KOPT-K1 (cell line): ENCODE measurements around the gene BBC3.
A peak's percentile ranks its signal among the peaks of the same experiment; 100 is the strongest.
"Not testable (repeated sequence)": the region's sequence is repeated elsewhere in the genome, so short reads cannot be mapped to it uniquely, and the experiment has no call there.

Source experiments
- H3K27ac ChIP-seq: fragments of 200-600 bp; sonication (generic); 2 replicates; pipeline ENCODE4 v1.5.1; 2016; ENCODE audit warnings: antibody characterized with exemption, mild to moderate bottlenecking, low read depth, low read length; ENCODE audit not compliant: poor library complexity, severe bottlenecking
- H3K36me3 ChIP-seq: fragments of 200-600 bp; sonication (generic); 2 replicates; pipeline ENCODE4 v1.5.1; 2017; ENCODE audit warnings: antibody characterized with exemption, mild to moderate bottlenecking, low read length, moderate library complexity; ENCODE audit not compliant: insufficient read depth
- H3K9me3 ChIP-seq: fragments of 200-600 bp; sonication (generic); 2 replicates; pipeline ENCODE4 v1.5.1; 2017; ENCODE audit warnings: antibody characterized with exemption, low read length, mild to moderate bottlenecking; ENCODE audit not compliant: insufficient read depth, poor library complexity, severe bottlenecking

The BBC3 gene, protein sequence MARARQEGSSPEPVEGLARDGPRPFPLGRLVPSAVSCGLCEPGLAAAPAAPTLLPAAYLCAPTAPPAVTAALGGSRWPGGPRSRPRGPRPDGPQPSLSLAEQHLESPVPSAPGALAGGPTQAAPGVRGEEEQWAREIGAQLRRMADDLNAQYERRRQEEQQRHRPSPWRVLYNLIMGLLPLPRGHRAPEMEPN

DNA sequence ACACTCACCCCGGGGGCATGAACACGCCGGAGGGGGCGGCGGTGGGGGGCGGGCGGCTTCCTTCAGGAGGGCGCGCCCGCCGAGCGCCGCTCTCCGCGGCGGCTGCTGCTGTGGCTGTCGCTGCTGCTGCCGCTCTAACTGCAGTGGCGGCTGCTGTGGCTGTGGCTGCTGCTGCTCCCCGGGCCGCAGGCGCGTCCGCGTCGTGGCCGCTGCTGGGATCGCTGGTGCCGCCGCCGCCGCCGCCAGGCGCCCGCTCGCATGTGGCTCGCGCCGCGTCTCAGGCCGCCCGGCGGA is at the start of gene BBC3:
Gene BBC3, minus strand, starts transcription at position 279 of the 294 bp plus-strand sequence. CDS start 2,768 bp downstream, outside the sequence.
- H3K9me3 ChIP-seq, result no peaks in the 10 kb centered on the region
- H3K36me3 ChIP-seq, result no peaks in the 10 kb centered on the region
- peak within 1 kb of the TSS; percentile 25 for H3K27ac ChIP-seq

DNA sequence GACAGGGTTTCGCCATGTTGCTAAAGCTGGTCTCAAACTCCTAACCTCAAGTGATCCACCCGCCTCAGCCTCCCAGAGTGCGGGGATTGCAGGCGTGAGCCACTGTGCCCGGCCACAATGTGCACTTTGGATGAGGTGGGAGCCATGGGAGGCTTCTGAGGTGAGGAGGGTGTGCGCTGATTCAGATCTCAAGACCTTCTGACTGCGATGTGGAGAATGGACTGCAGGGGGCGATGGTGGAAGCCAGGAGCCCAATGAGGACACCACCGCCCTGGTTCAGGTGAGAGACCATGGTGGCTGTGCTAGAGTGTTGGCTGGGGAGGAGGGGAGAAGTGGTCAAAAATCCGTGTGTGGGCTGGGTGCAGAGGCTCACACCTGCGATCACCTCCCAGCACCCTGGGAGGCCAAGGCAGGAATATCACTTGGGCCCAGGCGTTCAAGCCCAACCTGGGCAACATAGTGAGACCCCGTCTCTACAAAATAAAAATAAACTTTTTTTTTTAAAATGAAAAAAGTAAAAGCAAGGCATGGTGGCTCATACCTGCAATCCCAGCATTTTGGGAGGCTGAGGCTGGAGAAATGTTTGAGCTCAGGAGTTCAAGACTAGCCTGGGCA is 49.3 kb upstream of the BBC3 start:
- Histone ChIP-seq H3K27ac (no peak overlapping the region), H3K36me3 (peaks cover 24% of the 10 kb centered on the region; the same call in 1 of the 2 replicates), H3K9me3 (no peaks in the 10 kb centered on the region)

DNA sequence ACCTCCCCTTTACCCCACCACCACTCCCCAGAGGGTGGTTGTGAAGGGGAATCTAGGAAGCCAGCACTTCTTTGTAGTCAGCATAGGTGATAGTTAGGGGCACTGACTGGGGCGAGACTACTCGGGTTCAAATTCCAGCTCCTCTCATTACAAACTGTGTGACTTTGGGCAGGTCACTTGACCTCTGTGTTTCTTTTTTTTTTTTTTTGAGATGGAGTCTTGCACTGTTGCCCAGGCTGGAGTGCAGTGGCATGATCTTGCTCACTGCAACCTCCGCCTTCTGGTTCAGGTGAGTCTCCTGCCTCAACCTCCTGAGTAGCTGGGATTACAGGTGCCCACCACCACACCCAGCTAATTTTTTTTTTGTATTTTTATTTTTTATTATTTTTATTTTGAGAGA is 45.5 kb upstream of the BBC3 start:
- peaks cover 29% of the 10 kb centered on the region; the same call in 1 of the 2 replicates for H3K36me3 ChIP-seq
- H3K9me3 ChIP-seq, H3K27ac ChIP-seq: not testable (repeated sequence)

DNA sequence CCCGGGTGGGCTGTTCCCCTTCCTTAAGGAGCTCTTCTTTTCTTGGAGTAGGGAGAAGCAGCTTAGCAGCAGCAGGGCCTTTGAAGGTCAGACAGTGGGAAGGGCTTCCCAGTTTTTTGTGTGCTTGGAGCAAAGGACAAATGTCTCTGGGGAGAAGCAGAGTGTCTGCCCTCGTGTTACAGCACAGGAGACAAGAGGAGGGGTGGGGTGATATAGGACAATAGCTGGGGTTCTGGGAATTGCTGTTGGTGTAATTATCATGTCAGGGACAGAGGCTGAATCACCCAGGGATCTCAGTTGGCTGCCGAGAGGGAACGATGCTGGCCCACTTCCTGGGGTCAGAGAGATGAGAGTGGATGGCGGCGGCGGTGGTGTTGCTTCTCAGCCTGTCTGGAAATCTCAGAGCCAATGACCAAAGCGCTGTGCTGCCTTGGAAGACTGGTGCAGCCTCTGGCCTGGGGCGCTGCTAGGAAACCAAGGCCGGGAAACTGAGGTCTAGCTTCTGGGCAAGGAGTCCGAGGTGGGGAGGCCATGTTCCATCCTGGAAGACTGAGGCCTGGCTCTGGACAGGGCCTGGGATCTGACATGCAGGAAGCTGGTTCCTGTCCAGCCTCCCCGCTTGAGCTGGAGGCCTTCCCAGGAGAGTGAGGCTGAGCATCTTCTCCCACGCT is 44.9 kb upstream of the BBC3 start:
- no peak overlapping the region for H3K27ac ChIP-seq
- peaks cover 35% of the 10 kb centered on the region; the same call in 1 of the 2 replicates for H3K36me3 ChIP-seq
- H3K9me3 ChIP-seq, result no peaks in the 10 kb centered on the region

DNA sequence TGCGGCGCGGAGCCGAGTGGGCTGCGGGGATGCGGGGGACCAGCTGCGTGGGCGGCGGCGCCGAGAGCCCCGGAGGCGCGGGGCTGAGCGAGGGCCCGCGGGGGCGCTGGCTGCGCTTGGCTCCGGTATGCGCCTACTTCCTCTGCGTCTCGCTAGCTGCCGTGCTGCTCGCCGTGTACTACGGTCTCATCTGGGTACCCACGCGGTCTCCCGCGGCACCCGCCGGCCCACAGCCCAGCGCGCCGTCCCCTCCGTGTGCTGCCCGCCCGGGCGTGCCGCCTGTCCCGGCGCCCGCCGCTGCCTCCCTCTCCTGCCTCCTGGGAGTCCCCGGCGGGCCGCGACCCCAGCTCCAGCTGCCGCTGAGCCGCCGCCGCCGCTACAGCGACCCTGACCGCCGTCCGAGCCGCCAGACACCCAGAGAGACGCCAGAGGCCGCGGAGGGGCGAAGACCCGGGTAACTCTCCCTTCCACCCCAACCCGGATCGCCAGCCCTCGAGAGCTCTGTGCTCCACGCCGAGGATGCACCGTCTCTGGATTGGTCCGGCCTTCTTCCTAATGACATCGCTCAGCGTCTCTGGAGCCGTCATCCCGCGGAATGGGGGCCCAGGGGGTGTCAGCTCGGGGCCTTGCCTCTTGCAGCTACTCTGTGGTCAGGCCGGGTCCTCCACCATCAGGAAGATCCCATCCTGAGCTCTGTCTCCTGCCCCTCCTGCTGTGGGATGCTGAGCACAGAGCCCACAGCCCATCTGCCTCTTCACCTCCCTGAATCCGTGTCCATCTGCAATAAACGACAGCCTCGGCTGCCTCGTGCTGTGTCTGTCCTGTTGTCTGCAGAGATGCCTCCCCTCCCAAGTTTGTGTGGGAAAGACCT is 44.1 kb upstream of the BBC3 start:
- H3K9me3 ChIP-seq, result no peaks in the 10 kb centered on the region

DNA sequence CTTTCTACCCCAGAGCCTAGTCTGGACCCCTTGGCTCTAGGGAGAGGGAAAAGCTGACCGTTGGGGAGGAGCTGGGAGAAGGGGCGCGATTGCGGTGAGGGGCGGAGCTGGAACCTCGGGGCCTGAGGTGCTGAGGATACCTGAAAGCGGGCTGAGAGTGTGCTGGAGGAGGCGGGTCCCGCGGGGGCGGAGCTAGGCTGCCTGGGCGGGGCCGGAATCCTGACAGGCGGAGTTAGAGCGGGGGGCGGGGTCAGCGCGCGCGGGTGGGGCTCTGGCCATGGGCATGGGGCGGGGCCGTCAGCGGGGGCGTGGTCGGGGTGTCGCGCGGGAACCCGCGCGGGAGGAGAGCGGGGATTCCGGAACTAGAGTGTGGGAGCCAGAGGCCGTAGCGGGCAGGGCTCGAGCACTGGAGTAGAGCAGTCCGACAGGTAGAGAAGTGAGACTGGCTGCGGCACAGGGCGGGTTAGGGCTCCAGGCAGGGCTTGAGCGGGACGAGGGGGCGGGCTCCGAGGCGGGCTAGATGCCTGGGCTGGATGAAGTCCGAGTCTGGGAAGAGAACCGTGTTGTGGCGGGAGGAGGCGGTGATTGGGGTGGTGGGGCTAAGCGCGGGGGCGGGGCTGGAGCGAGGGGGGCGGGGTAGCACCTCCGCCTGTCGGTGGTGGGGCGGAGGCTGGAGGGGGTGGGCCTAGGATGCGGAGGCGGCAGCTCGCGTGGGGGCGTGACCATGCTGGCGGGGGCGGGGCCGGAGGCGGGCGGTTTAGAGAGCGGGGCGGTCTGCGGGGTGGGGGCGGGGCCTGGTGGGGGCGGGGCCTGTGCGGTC is 43.3 kb upstream of the BBC3 start, which contains the start of gene INAFM1:
Gene INAFM1, plus strand, starts transcription at position 815 of the 820 bp plus-strand sequence. CDS start 35 bp downstream, outside the sequence.
- no peaks in the 10 kb centered on the region for H3K9me3 ChIP-seq
- H3K27ac ChIP-seq, result peak within 1 kb of the TSS; percentile 94

More for the DNA sequence above, 44.1 kb upstream of the BBC3 start:
- Histone ChIP-seq H3K36me3 (peaks cover 37% of the 10 kb centered on the region; the same call in 1 of the 2 replicates), H3K27ac (peak overlapping the region; percentile 33)

DNA sequence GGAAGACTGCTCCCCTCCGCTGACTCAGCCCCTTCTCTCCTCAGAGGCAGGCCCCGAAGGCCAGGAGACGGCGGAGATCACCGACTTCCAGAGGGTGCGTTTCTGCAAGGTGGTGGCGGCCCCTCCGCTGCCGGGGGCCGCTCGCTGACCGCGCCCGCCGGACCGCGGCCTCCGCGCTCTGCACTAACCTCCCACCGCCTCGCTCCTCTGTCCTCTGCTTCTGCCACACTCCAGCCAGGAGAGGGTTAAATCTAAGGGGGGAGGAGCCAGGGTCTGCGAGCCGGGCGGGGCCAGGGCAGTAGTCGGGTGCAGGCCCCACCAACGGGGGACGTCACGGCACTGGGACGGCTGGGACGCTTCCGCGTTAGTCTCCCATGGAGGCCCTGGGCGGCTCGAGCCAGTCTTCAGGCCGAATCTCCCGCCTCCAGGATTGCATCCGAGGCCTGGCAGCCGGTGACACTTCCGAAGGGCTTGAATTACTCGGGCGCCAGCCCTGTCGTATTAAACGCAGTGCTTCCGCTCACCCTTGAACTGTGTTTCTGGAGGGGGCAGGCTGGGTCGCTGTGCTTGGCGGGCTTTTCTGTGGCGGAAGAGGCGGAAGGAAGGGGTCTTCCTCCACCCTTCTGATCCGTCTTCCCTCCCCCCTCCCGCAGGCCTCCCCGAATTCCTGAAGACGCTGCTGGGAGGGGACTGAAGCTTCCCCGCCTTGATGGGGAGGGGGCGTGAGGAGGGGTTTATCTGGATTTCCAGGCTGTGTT is 42.5 kb upstream of the BBC3 start:
- Histone ChIP-seq H3K36me3 (peaks cover 30% of the 10 kb centered on the region; the same call in 1 of the 2 replicates), H3K27ac (peak overlapping the region; percentile 94), H3K9me3 (no peaks in the 10 kb centered on the region)

More for the DNA sequence above, 43.3 kb upstream of the BBC3 start, which contains the start of gene INAFM1:
- H3K36me3 ChIP-seq, result peaks cover 35% of the 10 kb centered on the region; the same call in 1 of the 2 replicates

DNA sequence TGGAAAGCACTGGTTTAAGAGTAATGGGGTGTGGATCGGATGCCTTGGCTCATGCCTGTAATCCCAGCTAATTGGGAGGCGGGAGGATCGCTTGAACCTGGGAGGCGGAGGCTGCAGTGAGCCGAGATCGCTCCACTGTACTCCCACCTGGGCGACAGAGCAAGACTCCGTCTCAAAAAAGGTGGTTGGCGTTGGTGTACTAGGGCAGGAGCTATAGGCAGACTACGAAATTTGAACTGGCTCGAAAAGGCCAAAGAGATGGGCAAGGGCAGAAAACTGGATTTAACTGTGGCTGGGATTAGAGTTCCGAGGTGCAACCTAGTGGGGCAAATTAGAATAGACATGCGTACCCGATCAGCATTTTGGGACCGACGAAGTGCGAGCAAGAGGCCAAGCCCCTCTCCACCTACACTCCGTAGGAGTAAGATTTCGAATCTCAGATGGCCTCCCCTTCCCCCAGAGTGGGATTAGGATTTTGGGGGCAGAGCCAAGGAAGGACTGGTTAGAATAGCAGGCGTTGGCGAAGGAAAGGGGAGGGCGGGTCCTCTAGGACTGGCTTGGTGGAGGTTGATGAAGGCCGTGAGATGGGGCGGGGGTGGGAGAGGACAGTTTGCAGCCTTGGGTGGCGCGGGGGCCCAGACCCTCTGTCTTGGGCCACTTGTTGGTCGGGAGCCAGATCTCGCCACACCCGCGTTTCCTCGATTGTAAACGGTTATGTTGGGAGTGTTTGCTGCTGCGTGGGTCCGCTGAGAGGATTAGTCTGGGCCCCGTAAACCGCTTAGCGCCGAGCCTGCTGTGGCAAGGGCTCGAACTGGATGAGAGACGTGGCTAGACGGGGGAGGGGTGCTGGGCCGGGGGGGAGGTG is 41.7 kb upstream of the BBC3 start:
- peak overlapping the region; percentile 94 for H3K27ac ChIP-seq
- H3K36me3 ChIP-seq, result peaks cover 34% of the 10 kb centered on the region; the same call in 1 of the 2 replicates
- no peaks in the 10 kb centered on the region for H3K9me3 ChIP-seq

DNA sequence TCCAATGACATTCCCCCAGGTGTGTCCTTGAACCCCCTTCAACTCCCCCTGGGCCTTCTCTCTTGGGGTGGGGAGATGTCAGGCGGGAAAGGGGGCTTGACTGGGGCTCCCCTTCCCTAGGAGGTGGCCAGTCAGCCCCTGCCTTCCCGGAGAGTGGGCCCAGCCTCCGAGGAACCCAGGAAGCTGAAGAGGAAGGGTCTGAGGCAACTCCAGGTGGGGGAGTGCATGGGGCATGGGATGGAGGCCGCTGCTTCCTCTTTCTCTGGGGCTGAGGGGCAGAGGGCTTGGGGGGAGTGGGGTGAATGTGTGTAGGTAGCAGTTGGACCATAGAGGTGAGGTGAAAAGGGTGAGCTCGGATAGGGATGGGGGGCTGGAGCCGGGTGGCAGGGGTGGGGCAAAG is 41.0 kb upstream of the BBC3 start:
- Histone ChIP-seq H3K36me3 (peaks cover 41% of the 10 kb centered on the region; the same call in 1 of the 2 replicates), H3K27ac (no peak overlapping the region), H3K9me3 (no peaks in the 10 kb centered on the region)

DNA sequence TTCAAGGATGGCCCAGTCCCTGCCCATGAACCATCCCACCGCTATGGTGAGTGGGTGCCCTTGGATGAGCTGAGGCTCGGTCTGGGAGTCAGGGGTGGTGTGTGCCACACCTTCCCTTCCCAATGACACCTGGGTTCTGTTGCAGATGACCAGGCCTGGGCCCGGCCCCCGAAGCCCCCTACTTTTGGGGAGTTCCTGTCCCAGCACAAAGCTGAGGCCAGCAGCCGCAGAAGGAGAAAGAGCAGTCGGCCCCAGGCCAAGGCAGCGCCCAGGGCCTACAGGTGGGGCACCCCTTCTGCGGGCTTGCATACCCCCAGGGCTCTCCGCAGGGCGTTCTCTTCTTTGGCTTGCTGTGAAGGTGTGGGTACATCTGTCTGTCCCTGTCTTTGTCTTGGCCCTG is 39.4 kb upstream of the BBC3 start:
- peaks cover 42% of the 10 kb centered on the region; the same call in 1 of the 2 replicates for H3K36me3 ChIP-seq
- H3K9me3 ChIP-seq, result no peaks in the 10 kb centered on the region

DNA sequence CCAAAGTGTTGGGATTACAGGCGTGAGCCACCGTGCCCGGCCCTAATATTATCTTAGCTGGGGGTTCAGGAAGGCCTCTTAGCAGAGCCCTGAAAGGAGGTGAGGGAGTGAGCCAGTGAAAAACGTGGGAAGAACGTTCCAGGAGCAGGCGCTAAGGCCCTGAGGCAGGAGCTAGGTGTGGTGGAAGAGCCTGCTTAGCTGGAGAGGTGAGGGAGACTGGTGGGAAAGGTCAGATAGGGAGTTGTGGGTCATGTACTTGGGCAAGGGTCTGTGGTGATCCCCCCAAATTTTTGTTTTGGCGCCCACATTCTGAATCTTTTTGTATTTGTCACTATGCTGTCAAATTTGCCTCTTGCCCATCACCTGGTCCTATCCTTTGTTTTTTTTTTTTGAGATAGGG is 38.6 kb upstream of the BBC3 start:
- Histone ChIP-seq H3K27ac (no peak overlapping the region), H3K9me3 (no peaks in the 10 kb centered on the region), H3K36me3 (peaks cover 48% of the 10 kb centered on the region; the same call in 1 of the 2 replicates)

More for the DNA sequence above, 39.4 kb upstream of the BBC3 start:
- no peak overlapping the region for H3K27ac ChIP-seq

DNA sequence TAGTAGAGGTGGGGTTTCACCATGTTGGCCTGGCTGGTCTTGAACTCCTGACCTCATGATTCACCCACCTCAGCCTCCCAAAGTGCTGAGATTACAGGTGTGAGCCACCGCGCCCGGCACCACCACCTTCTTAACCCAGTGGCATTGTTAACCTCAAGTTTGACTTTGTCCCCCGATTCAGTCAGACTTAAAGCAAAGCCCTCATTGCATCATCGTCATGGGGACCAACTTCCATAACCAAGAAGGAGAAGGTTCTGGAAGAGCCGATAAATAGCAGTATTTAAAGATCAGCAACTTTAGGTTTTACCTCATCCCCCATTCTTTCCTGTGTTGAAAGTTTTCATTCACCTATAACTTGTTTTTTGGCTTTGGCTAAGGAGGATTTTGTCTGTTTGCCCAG is 37.0 kb upstream of the BBC3 start:
- Histone ChIP-seq H3K27ac (no peak overlapping the region), H3K36me3 (peaks cover 53% of the 10 kb centered on the region; the same call in 1 of the 2 replicates)

DNA sequence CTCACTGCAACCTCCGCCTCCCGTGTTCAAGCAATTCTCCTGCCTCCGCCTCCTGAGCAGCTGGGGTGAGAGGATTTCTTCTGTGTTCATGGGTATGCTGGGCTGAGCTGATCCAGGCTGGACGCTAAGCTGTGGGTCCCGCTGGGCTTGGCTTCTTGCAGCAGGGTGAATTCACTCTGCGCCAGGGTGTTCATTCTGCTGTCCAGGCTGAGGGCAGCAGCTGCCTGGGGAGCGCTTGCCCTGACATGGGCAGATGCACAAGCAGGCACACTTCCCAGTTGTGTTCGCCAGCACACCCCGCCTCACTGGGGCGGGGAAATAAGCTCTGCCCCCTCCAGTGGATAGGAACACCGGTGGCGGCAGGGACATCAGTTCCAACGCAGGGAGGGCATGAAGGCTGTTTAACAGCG is 36.4 kb upstream of the BBC3 start:
- no peaks in the 10 kb centered on the region for H3K9me3 ChIP-seq
- no peak overlapping the region for H3K27ac ChIP-seq
- H3K36me3 ChIP-seq, result peaks cover 56% of the 10 kb centered on the region; the same call in 1 of the 2 replicates

More for the DNA sequence above, 37.0 kb upstream of the BBC3 start:
- H3K9me3 ChIP-seq, result no peaks in the 10 kb centered on the region
